GM19099 (cell line): ENCODE results near the gene NYNRIN.

Source experiments
- POLR2A ChIP-seq: IDR thresholded peaks from 3 replicates; pipeline ENCODE4 v1.6.1; 2011; ENCODE audit warnings: low read depth; ENCODE audit not compliant: insufficient read length; ENCODE audit errors: extremely low read depth

The NYNRIN gene

GRCh38 chr14:24439830-24440605 is 41.2 kb downstream of the NYNRIN start:
- no peak for TF ChIP-seq POLR2A

- no peak for TF ChIP-seq POLR2A
Measured at GRCh38 chr14:24440606-24441399, 42.0 kb downstream of the NYNRIN start.

GRCh38 chr14:24441485-24441884 is 42.7 kb downstream of the NYNRIN start:
- TF ChIP-seq POLR2A = no peak

- no peak for TF ChIP-seq POLR2A
Measured at GRCh38 chr14:24441904-24442239, 43.1 kb downstream of the NYNRIN start.

- peak; percentile 74 for TF ChIP-seq POLR2A
Measured at GRCh38 chr14:24442240-24443052, 43.6 kb downstream of the NYNRIN start, which contains the start of gene SDR39U1. SDR39U1 (minus strand) TSS chr14:24442776; CDS start chr14:24442769, 7 bp downstream.

- no peak for TF ChIP-seq POLR2A
Measured at GRCh38 chr14:24443053-24443665, 44.4 kb downstream of the NYNRIN start.

- TF ChIP-seq POLR2A = no peak
Measured at GRCh38 chr14:24456980-24457379, 58.2 kb downstream of the NYNRIN start.

GRCh38 chr14:24458736-24459135 is 59.9 kb downstream of the NYNRIN start:
- TF ChIP-seq POLR2A = no peak

- no peak for TF ChIP-seq POLR2A
Measured at GRCh38 chr14:24459331-24459730, 60.5 kb downstream of the NYNRIN start.

GRCh38 chr14:24461336-24461735 is 62.5 kb downstream of the NYNRIN start:
- TF ChIP-seq POLR2A = no peak

GRCh38 chr14:24463017-24463883 is 64.4 kb downstream of the NYNRIN start:
- no peak for TF ChIP-seq POLR2A

- no peak for TF ChIP-seq POLR2A
Measured at GRCh38 chr14:24463884-24464785, 65.3 kb downstream of the NYNRIN start.

GRCh38 chr14:24465368-24465767 is 66.6 kb downstream of the NYNRIN start:
- TF ChIP-seq POLR2A = no peak

GRCh38 chr14:24465805-24466204 is 67.0 kb downstream of the NYNRIN start:
- no peak for TF ChIP-seq POLR2A
